Neural progenitor cell (in vitro differentiated cells): ENCODE results near the gene ZNF710.

Experiments used
- CTCF ChIP-seq: fragments of 200-600 bp; sonication (generic); IDR thresholded peaks from 2 replicates; pipeline ENCODE4 v1.5.1; 2017; ENCODE audit warnings: antibody characterized with exemption, mild to moderate bottlenecking
- EZH2 ChIP-seq: fragments of 200-600 bp; sonication (generic); IDR thresholded peaks from 2 replicates; pipeline ENCODE4 v1.6.1; 2017; ENCODE audit warnings: antibody characterized with exemption, mild to moderate bottlenecking, moderate library complexity

DNA sequence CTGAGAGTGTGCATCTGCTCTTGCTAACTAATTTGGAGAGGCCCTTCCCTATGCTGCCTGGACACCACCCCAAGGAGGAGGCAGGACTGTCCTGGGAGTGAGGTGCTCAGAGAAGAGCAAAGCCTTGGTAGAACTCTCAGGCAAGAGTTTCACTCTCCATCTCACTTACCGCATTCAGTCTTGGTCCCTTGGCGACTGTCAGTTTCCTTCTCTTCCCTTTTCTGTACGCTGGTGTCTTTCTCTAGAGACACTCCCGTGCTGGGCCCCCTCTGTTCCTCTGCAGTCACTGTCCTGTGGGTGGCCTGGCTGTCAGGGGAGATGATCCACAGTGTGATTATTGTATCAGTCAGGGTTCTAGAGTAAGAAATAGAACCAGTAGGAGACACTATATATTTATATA is 57.2 kb downstream of the ZNF710 start:
- no peak for TF ChIP-seq CTCF
- TF ChIP-seq EZH2 = no peak
